Smooth muscle cell (in vitro differentiated cells): ENCODE measurements around the gene R3HDML. TPM values are rescaled to one million over a fixed set of nuclear protein-coding genes. Genes with fewer than 3 reads are reported as not detected.

ENCODE experiments used
- DNase-seq: peaks from one replicate; lab custom pipeline; 2025; ENCODE audit not compliant: unreplicated experiment; lab: John Stamatoyannopoulos, UW
- H2AFZ ChIP-seq: fragments of 200-600 bp; sonication (generic); 2 replicates; pipeline ENCODE4 v1.6.0; 2016; ENCODE audit warnings: antibody characterized with exemption, low read depth, mild to moderate bottlenecking
- H3F3A ChIP-seq: fragments of 200-600 bp; sonication (generic); 2 replicates; pipeline ENCODE4 v1.6.0; 2017; ENCODE audit warnings: antibody characterized with exemption, low read depth
- H3K27ac ChIP-seq: fragments of 200-600 bp; sonication (generic); 2 replicates; pipeline ENCODE4 v1.5.1; 2016; ENCODE audit warnings: low read depth, mild to moderate bottlenecking
- H3K27me3 ChIP-seq: fragments of 200-600 bp; sonication (generic); 2 replicates; pipeline ENCODE4 v1.6.1; 2016; ENCODE audit warnings: low read depth, mild to moderate bottlenecking
- H3K36me3 ChIP-seq: fragments of 200-600 bp; sonication (generic); 2 replicates; pipeline ENCODE4 v1.5.1; 2016; ENCODE audit warnings: low read depth
- H3K4me1 ChIP-seq: fragments of 200-600 bp; sonication (generic); 2 replicates; pipeline ENCODE4 v1.5.1; 2016; ENCODE audit warnings: low read depth
- H3K4me2 ChIP-seq: fragments of 200-600 bp; sonication (generic); 2 replicates; pipeline ENCODE4 v1.6.0; 2016; ENCODE audit warnings: mild to moderate bottlenecking
- H3K4me3 ChIP-seq: fragments of 200-600 bp; sonication (generic); 2 replicates; pipeline ENCODE4 v1.5.1; 2016; ENCODE audit warnings: mild to moderate bottlenecking
- H3K79me2 ChIP-seq: fragments of 200-600 bp; sonication (generic); 2 replicates; pipeline ENCODE4 v1.6.0; 2016; ENCODE audit warnings: low read depth, mild to moderate bottlenecking
- H3K9ac ChIP-seq: fragments of 200-600 bp; sonication (generic); 2 replicates; pipeline ENCODE4 v1.6.0; 2016; ENCODE audit warnings: low read depth
- H3K9me3 ChIP-seq: fragments of 200-600 bp; sonication (generic); replicated peaks from 2 replicates; pipeline ENCODE4 v1.5.1; 2016; ENCODE audit warnings: low read depth
- H4K20me1 ChIP-seq: fragments of 200-600 bp; sonication (generic); 2 replicates; pipeline ENCODE4 v1.6.0; 2016; ENCODE audit warnings: low read depth
- CTCF ChIP-seq: fragments of 200-600 bp; sonication (generic); IDR thresholded peaks from 2 replicates; pipeline ENCODE4 v1.5.1; 2017; ENCODE audit warnings: borderline replicate concordance, mild to moderate bottlenecking, antibody characterized with exemption; ENCODE audit not compliant: insufficient read depth, poor library complexity, severe bottlenecking
- WGBS: methylation state at CpG from one replicate; pipeline ENCODE4 v1.1.7; 2016; ENCODE audit warnings: low lambda C conversion rate; 5-methylcytosine and 5-hydroxymethylcytosine counted together
- polyA plus RNA-seq: library from polyadenylated mRNA; unstranded; fragments of >200 nt; fragmentation: Nextera tagmentation; extraction: Ambion mirVana; gene quantifications from 2 replicates; pipeline ENCODE4 v1.2.1, GENCODE V29; 2016
- total RNA-seq: library from RNA; depleted of rRNA; stranded (reverse); fragments of >200 nt; gene quantifications from 2 replicates; pipeline ENCODE4 v1.2.3, GENCODE V29; 2014

The R3HDML gene
- total and polyA plus RNA-seq, 2 experiments from 2014 or later, result not detected

- 89% methylated on average over 5 of the region's 5 CpGs for WGBS
- no peaks in the 10 kb centered on the region for H4K20me1 ChIP-seq
- TF ChIP-seq CTCF, result no peak
- no peak overlapping the region for H3K9ac ChIP-seq
- no peaks in the 10 kb centered on the region for H3K4me1 ChIP-seq
- DNase-seq, result no peak
- H3K36me3 ChIP-seq, result no peaks in the 10 kb centered on the region
- no peak overlapping the region for H3K27ac ChIP-seq
- H3F3A ChIP-seq, result no peaks in the 10 kb centered on the region
- no peak overlapping the region for H3K4me2 ChIP-seq
- no peaks in the 10 kb centered on the region for H3K9me3 ChIP-seq
- H2AFZ ChIP-seq, result no peak overlapping the region
- H3K4me3 ChIP-seq, result no peak overlapping the region
- H3K27me3 ChIP-seq, result peaks cover 7% of the 10 kb centered on the region
- H3K79me2 ChIP-seq, result no peaks in the 10 kb centered on the region
Measured at GRCh38 chr20:44392776-44393607, 56.1 kb downstream of the R3HDML start.

GRCh38 chr20:44393608-44394451, 57.0 kb downstream of the R3HDML start:
- Histone ChIP-seq H3K9ac (no peak overlapping the region), H3K27me3 (peaks cover 8% of the 10 kb centered on the region), H3K79me2 (no peaks in the 10 kb centered on the region), H2AFZ (no peak overlapping the region), H3K36me3 (no peaks in the 10 kb centered on the region), H3K4me1 (no peaks in the 10 kb centered on the region), H3K4me3 (no peak overlapping the region), H3K9me3 (no peaks in the 10 kb centered on the region), H3K4me2 (no peak overlapping the region), H4K20me1 (no peaks in the 10 kb centered on the region), H3F3A (no peaks in the 10 kb centered on the region), H3K27ac (no peak overlapping the region)
- 81% methylated on average over 9 of the region's 9 CpGs for WGBS
- TF ChIP-seq CTCF, result no peak
- DNase-seq, result no peak

- no peak for DNase-seq
- no peak overlapping the region for H2AFZ ChIP-seq
- no peaks in the 10 kb centered on the region for H3K4me1 ChIP-seq
- no peaks in the 10 kb centered on the region for H4K20me1 ChIP-seq
- no peaks in the 10 kb centered on the region for H3K9me3 ChIP-seq
- no peak overlapping the region for H3K4me2 ChIP-seq
- TF ChIP-seq CTCF, result no peak
- H3K36me3 ChIP-seq, result no peaks in the 10 kb centered on the region
- peaks cover 6% of the 10 kb centered on the region for H3K27me3 ChIP-seq
- no peak overlapping the region for H3K27ac ChIP-seq
- 70% methylated on average over 2 of the region's 2 CpGs for WGBS
- H3K79me2 ChIP-seq, result no peaks in the 10 kb centered on the region
- no peaks in the 10 kb centered on the region for H3F3A ChIP-seq
- no peak overlapping the region for H3K9ac ChIP-seq
- no peak overlapping the region for H3K4me3 ChIP-seq
Measured at GRCh38 chr20:44394452-44394701, 57.5 kb downstream of the R3HDML start.
